HG03439 (cell line): Measurements from ENCODE around the gene LCP1.

ENCODE experiments used
- ATAC-seq: cut with Tn5 transposase; IDR thresholded peaks from one replicate; pipeline ENCODE4 v1.9.1; 2021; ENCODE audit warnings: mild to moderate bottlenecking, moderate library complexity; ENCODE audit not compliant: unreplicated experiment

LCP1 gene

DNA sequence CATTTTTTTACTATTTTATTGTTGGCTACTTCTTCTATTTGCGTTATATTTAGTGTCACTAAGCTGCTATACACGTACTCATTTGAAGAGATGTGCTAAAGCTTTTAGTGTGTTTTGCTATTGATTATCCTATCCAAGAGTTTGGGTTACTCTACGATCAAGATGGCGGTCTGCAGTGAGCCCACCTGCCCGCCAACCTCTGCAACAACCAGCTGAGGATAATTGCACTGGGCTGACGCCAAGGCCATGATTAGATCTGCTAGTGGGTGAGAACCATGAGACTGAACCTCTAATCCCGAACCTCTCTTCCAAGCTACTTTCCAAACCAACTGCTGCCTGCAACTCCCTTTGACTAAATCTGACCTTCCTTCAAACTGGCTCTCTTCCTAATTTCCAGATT lies 78.9 kb downstream of the LCP1 start:
- no peak for ATAC-seq

DNA sequence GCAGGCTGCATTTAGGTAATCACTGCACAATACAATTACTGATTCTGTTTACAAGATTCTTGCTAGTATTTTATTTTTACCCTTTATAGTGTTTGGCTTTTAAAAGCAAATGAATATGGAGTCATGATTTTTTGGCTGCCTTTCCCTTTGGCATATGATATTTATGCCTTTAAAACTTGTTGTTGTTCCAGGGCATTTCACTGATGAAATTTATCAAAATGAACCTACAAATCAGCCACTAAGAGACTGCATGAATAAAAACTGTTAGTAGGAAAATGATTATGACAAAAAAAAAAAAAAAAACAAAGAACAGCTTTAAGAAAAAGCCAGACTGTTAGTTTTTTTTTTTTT lies 79.7 kb downstream of the LCP1 start:
- no peak for ATAC-seq

DNA sequence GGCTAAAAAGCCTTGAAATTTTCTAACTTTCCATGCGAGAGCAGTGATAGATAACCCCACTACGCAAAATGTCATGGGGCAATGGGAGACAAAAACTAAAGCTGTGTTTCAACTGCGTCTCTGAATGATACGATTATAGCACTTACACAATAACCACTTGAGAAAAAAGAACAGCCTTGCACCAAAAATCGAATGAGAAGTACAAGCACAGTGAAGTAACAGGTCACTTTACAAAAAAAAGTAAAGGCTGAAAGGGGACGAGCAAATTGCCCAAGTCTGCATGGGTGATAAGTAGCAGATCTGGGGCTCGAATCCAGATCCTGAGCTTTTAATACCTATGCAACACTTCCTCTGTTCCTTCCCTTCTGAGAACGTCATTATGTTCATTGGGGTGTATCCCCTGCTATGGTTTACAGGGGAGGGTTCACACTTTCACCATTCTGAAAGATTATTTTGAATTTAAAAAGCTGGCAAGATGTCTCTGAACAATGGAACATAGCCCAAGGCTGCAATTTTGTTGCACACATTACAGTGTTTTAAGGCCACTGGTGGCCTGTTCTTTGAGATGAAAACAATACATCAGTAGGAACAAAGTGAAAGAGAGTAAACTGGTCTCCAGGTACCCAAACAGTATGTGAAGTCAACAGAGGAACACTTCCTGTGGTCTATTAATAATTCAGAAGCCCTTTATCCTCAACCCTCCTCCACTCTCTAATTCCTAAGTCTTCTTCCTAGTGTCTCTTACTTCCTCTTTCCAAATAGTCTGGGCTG lies 80.3 kb downstream of the LCP1 start:
- ATAC-seq: no peak

DNA sequence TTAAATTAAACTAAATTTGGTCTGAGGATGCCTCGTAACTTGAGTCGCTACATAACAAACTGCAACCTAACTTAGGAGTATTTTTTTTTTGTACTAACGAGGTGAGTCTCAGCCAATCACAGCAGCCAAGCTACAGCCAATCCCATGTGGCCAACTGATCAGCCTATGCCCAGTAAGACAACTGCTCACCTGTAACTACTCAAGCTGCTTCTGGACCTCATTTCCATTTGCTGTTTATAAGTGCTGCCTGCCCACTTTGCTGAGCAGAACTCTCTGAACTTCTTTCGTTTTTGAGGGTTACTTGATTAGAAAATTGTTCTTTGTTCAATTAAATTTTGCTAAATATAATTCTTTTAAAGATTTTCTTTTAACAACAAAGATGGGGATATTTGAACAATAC lies 81.0 kb downstream of the LCP1 start:
- no peak for ATAC-seq

DNA sequence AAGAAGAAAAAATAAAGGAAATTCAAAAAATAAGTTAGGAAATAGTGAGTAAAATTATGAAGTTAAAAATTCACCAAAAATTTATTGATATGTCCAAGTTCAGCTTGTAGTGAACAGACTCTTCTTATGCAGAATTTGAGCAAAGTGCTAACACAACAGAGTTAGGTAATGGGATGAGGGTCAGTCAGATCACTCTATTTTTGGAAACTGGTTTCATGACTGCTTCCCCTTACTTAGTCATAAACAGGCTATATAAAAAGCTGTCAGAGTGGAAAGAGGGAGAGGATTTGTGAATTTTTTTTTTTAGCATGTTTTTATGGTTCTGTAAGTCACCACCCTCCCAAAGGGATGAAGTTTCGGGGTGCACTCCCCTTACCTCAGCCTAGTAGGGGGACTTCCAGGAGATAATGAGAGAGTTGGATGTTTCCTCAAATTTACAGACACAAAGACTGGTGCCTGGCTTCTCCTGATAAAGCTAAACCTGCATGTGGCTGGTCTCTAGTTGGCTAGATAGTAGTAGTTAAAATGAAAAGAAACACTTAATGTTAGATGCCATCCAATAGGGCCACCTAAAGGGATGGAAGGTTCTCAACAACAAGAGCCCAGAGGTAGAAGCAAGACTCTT lies 81.7 kb downstream of the LCP1 start:
- ATAC-seq: no peak

DNA sequence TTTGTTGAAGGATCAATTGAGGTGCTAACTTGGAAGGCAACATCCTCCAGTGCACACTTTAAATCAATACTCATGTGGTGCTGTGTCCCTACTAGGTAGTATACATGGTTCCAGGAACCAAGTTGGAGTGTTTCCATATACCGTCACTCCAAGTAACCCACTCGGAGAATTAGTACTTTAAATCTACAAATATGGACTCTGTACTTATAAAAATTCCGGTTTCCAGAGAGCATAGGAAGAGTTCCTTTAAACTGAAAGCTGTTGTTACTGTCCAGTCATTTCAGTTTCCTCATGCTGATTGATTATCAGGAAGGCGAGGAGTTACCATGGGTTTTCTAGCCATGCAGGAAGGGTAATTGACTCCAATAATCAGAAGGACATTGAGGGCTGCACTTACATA lies 84.3 kb downstream of the LCP1 start:
- no peak for ATAC-seq

DNA sequence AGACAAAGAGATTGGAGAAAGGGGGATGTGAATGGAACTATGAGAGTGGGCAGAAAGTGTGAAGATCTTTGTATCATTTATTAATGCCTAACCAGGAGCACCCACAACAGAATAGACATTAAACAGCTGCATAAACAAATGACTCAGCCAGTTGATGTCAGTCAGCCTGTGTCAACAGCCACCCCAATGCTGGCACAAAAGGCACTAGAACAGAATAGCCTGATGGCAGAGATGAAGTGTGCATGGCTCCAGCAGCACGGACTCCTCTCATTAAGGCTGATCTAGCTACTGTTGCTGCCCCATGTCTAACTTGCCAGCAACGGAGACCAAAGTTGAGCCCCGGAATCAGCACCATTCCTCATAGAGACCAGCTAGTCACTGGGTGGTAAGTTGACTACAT lies 85.0 kb downstream of the LCP1 start:
- ATAC-seq: no peak

DNA sequence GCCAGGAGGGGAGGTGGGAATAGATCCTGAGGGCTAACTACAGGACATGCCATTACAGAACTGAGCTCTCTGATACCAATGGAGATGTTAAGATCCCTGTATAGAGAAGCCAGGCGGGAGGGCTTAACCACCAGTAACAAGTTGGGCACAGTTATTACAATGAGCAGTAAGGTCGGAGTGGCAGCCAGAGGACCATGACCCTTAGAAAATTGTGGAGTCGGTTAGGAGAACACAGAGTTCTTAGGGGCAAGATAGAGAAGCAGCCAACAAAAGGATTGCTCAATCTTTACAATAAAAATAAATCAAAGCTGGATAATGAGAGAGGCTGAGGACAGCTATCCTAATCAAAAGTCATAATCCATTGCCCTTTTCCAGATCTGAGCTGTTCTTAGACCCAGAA lies 87.5 kb downstream of the LCP1 start:
- ATAC-seq: no peak

DNA sequence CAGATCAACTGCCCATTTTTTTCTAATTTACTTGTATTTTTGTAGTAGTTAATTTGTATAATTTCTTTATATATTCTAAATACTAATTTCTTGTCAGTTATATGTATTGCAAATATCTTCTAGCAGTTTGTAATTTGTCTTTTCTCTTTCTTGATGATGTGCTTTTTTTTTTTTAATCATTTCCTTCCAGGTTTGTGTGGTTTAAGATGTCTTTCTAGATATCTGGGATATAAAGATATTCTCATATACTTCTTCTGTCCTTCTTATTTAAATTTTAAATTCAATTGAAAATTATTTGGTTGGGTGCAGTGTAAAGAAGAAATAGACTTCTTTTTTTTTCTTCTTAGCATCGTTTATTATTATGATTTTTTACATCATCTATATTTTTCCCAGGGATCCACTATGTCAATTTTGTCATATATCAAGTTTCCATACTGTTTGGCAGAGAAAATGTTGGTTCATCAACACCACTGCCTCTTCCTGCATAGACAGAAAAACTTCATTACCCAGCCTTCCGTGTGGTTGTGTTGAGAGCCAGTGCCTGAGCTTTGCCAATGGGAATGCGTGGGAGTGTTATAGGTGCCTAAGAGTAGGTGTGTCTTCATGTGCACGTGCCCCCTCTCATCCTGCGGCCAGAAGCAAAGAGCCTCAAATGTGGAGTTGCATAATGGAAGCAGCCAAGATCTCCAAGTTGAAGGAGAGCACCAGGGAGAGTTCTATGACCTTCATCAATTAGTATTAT lies 93.0 kb downstream of the LCP1 start:
- no peak for ATAC-seq

DNA sequence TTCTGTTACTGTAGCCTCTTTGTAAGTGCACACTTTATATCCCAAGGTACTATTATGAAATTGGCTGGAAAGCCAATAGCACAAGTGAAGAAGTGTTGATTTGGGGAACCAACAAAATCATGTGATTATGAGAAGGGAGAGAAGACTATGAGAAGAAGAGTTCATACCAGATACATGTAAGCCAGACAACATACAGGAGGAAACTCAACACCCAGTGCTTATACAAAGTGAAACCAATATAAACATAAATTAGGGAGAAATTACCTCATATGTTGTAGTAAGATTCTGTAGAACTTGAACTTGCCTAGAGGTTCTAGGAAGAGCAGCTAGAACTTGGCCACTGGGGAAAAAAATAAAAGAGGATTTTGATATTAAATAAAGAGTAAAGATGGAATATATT lies 94.5 kb downstream of the LCP1 start:
- no peak for ATAC-seq

DNA sequence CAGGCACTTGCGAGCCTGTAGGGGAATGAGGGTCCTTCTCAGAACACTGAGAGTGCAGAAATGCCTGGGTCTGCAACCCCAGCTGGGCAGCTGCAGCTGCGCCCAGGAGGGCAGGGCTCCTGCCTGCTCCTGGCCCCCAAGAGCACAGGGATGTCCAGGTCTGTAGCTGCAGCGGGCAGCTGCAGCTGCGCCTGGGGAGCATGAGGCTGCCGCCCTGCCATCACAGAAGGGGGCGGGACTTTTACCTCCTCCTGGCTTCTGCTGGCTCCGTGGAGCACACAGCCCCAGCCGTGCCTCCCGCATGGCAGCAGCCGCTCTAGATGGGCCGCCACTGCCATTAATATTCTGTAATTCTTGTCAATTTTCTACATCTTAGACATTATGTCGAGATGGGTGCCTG lies 95.0 kb downstream of the LCP1 start:
- ATAC-seq: no peak

DNA sequence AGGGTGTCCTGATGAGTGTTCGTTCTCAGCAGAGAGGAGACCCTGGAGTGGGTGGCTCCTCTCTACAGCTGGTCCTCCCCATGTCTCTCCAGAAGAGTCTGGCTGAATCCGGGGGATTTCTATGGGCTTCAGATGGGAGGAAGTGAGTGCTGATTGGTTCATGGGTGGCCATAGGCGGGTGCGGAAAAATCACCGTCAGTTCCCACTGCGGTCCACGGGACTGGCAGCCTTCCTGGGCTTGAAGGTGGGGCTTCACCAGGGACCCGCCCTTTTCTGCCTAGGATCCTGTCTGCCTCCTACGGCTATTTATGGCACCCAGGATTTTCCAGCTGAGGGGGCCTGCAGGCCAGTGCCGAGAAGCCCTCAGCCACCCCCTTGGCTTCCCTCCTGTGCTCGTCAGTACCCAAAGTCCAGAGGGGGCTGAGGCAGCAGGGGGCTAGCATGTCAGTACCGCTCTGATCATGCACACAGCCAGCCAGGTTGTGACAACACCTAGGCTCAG lies 95.5 kb downstream of the LCP1 start:
- no peak for ATAC-seq

DNA sequence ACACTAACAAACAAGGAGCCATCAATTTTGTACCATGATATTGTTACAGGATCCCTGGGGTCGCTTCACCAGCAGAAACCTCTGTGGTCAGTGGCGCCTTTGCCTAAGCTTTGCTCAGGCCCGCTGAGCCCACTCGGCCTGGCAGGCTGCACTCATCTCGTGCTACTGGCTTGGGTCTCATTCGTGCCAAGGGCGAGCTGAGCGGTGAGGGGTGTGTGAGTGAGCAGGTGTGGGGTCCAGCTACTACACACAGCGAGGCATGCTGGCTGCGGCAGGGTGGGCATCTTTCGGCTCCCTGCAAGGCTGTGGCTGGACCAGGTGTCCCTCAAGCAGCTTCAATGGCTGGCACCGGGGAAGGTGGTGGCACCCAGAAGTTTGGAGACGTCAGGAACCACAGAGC lies 96.2 kb downstream of the LCP1 start:
- ATAC-seq: no peak

DNA sequence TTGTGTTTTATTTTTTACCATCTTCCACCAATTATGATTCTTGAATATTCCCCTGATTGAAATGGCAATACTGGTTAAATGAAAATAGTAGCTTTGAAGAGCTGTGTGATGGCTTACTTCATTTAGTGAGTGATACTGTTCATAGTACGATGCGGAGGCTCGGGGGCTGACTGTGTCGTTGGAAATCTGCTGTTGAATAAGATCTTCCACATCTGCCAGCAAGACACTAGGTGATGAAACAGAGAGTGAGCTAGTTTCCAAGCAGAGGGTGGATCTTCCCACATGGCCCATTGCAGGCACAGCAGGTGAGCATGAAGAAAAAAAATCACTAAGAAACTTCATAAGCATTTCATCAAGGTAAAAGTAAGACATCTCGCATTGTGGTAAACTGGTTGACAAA lies 99.7 kb downstream of the LCP1 start:
- ATAC-seq: no peak

DNA sequence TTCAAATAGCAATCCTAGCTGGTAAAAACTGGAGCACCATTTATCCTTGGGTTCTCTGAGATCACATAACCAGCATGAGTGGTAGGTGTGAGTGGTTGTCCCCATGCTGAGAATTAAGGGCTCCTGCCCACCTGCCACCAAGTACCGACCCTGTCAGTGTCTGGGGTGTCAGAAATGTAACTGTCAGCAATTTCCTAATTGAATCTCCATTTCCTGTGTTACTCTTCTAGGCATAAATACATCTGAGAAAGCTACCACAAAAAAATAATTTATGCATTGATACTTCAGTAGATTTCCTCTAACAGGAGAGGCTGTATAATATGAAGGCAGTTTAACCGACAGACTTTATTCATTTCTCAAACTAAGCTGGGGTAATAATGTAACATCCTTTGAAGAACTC lies 102.2 kb downstream of the LCP1 start:
- no peak for ATAC-seq

DNA sequence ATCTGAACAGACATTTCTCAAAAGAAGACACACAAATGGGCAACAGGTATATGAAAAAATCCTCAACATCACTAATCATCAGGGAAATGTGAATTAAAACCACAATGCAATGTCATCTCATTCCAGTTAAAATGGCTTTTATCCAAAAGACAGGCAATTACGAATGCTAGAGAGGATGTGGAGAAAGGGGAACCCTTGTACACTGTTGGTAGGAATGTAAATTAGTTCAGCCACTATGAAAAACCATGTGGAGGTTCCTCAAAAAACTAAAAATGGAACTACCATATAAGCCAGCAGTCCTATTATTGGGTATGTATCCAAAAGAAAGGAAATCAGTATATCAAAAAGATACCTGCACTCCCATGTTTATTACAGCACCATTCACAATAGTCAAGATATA lies 104.7 kb downstream of the LCP1 start:
- no peak for ATAC-seq

DNA sequence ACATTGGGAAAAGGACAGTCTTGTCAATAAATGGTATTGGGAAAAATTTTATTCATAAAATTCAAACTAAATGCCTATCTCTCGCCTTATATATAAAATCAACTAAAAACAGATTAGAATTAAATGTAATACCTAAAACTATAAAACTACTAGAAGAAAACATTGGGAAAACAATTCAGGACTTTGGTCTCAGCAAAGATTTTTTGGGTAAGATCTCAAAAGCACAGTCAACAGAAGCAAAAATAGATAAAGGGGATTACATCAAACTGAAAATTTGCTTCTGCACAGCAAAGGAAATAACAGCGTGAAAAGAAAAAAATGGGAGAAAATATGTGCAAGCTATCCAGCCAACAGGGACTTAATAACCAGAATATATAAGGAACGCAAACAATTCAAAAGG lies 105.2 kb downstream of the LCP1 start:
- ATAC-seq: no peak
